ENCODE data around the gene MYO18B.
A peak's percentile ranks its signal among the peaks of the same experiment; 100 is the strongest.

Gene MYO18B

GRCh38 chr22:25750569-25751173 is 8.7 kb downstream of the MYO18B start:
- Histone ChIP-seq H3K4me3 (ENCODE audit: low read length in 2 of 2) (no peak overlapping the region), H3K27ac (ENCODE audit: low read length) (no peak overlapping the region)

GRCh38 chr22:25751174-25751581 is 9.2 kb downstream of the MYO18B start:
- Histone ChIP-seq H3K9me3 (ENCODE audit: control insufficient read depth in 2 of 2, low read length in 2 of 2) (no peaks in the 10 kb centered on the region), H3K4me1 (ENCODE audit: control insufficient read depth, insufficient read depth, low read length) (peaks cover 3% of the 10 kb centered on the region), H3K36me3 (ENCODE audit: control insufficient read depth in 2 of 2, insufficient read depth in 2 of 2, low read length in 2 of 2) (no peaks in the 10 kb centered on the region), H3K27me3 (ENCODE audit: control insufficient read depth in 1 of 2, insufficient read depth in 2 of 2, low read length in 2 of 2) (peaks cover 0 to 3% of the 10 kb centered on the region in 2 donors), H3K4me3 (ENCODE audit: low read length in 2 of 2) (no peak overlapping the region), H3K27ac (ENCODE audit: low read length) (no peak overlapping the region), H3K9ac (ENCODE audit: low read length in 2 of 2) (no peak overlapping the region)

More at GRCh38 chr22:25750569-25751173, 8.7 kb downstream of the MYO18B start:
- Histone ChIP-seq H3K27me3 (ENCODE audit: control insufficient read depth in 1 of 2, insufficient read depth in 2 of 2, low read length in 2 of 2) (peaks cover 0 to 3% of the 10 kb centered on the region in 2 donors), H3K9ac (ENCODE audit: low read length in 2 of 2) (no peak overlapping the region), H3K36me3 (ENCODE audit: control insufficient read depth in 2 of 2, insufficient read depth in 2 of 2, low read length in 2 of 2) (no peaks in the 10 kb centered on the region), H3K4me1 (ENCODE audit: control insufficient read depth, insufficient read depth, low read length) (peaks cover 3% of the 10 kb centered on the region), H3K9me3 (ENCODE audit: control insufficient read depth in 2 of 2, low read length in 2 of 2) (no peaks in the 10 kb centered on the region)

- H3K27ac ChIP-seq (ENCODE audit: low read length), result no peak overlapping the region
- no peaks in the 10 kb centered on the region for H3K9me3 ChIP-seq (ENCODE audit: control insufficient read depth in 2 of 2, low read length in 2 of 2)
- peaks cover 0 to 3% of the 10 kb centered on the region in 2 donors for H3K27me3 ChIP-seq (ENCODE audit: control insufficient read depth in 1 of 2, insufficient read depth in 2 of 2, low read length in 2 of 2)
- no peak overlapping the region for H3K4me3 ChIP-seq (ENCODE audit: low read length in 2 of 2)
- H3K9ac ChIP-seq (ENCODE audit: low read length in 2 of 2), result no peak overlapping the region
- peaks cover 3% of the 10 kb centered on the region for H3K4me1 ChIP-seq (ENCODE audit: control insufficient read depth, insufficient read depth, low read length)
- no peaks in the 10 kb centered on the region for H3K36me3 ChIP-seq (ENCODE audit: control insufficient read depth in 2 of 2, insufficient read depth in 2 of 2, low read length in 2 of 2)
Measured at GRCh38 chr22:25752615-25753214, 10.7 kb downstream of the MYO18B start.

- Histone ChIP-seq H3K36me3 (ENCODE audit: control insufficient read depth in 2 of 2, insufficient read depth in 2 of 2, low read length in 2 of 2) (no peaks in the 10 kb centered on the region), H3K9me3 (ENCODE audit: control insufficient read depth in 2 of 2, low read length in 2 of 2) (no peaks in the 10 kb centered on the region), H3K27me3 (ENCODE audit: control insufficient read depth in 1 of 2, insufficient read depth in 2 of 2, low read length in 2 of 2) (peaks cover 0 to 3% of the 10 kb centered on the region in 2 donors), H3K27ac (ENCODE audit: low read length) (no peak overlapping the region), H3K9ac (ENCODE audit: low read length in 2 of 2) (no peak overlapping the region), H3K4me3 (ENCODE audit: low read length in 2 of 2) (no peak overlapping the region), H3K4me1 (ENCODE audit: control insufficient read depth, insufficient read depth, low read length) (peaks cover 3% of the 10 kb centered on the region)
Measured at GRCh38 chr22:25753252-25753651, 11.3 kb downstream of the MYO18B start.

GRCh38 chr22:25754527-25755202 is 12.7 kb downstream of the MYO18B start:
- Histone ChIP-seq H3K9me3 (ENCODE audit: control insufficient read depth in 2 of 2, low read length in 2 of 2) (no peaks in the 10 kb centered on the region), H3K4me1 (ENCODE audit: control insufficient read depth, insufficient read depth, low read length) (peaks cover 3% of the 10 kb centered on the region), H3K36me3 (ENCODE audit: control insufficient read depth in 2 of 2, insufficient read depth in 2 of 2, low read length in 2 of 2) (no peaks in the 10 kb centered on the region), H3K27me3 (ENCODE audit: control insufficient read depth in 1 of 2, insufficient read depth in 2 of 2, low read length in 2 of 2) (peaks cover 0 to 3% of the 10 kb centered on the region in 2 donors), H3K9ac (ENCODE audit: low read length in 2 of 2) (peak overlapping the region; percentile 60 to 74), H3K27ac (ENCODE audit: low read length) (peak overlapping the region; percentile 66), H3K4me3 (ENCODE audit: low read length in 2 of 2) (peak overlapping the region in 1 of 2 donors; percentile 22)

- no peak overlapping the region for H3K9ac ChIP-seq (ENCODE audit: low read length in 2 of 2)
- no peak overlapping the region for H3K4me3 ChIP-seq (ENCODE audit: low read length in 2 of 2)
- H3K27ac ChIP-seq (ENCODE audit: low read length), result no peak overlapping the region
- H3K4me1 ChIP-seq (ENCODE audit: control insufficient read depth, insufficient read depth, low read length), result peaks cover 3% of the 10 kb centered on the region
- no peaks in the 10 kb centered on the region for H3K27me3 ChIP-seq (ENCODE audit: control insufficient read depth in 1 of 2, insufficient read depth in 2 of 2, low read length in 2 of 2)
- no peaks in the 10 kb centered on the region for H3K9me3 ChIP-seq (ENCODE audit: control insufficient read depth in 2 of 2, low read length in 2 of 2)
- H3K36me3 ChIP-seq (ENCODE audit: control insufficient read depth in 2 of 2, insufficient read depth in 2 of 2, low read length in 2 of 2), result no peaks in the 10 kb centered on the region
Measured at GRCh38 chr22:25757686-25758085, 15.7 kb downstream of the MYO18B start.

- no peaks in the 10 kb centered on the region for H3K9me3 ChIP-seq (ENCODE audit: control insufficient read depth in 2 of 2, low read length in 2 of 2)
- H3K27ac ChIP-seq (ENCODE audit: low read length), result no peak overlapping the region
- no peaks in the 10 kb centered on the region for H3K27me3 ChIP-seq (ENCODE audit: control insufficient read depth in 1 of 2, insufficient read depth in 2 of 2, low read length in 2 of 2)
- peaks cover 3% of the 10 kb centered on the region for H3K4me1 ChIP-seq (ENCODE audit: control insufficient read depth, insufficient read depth, low read length)
- no peak overlapping the region for H3K4me3 ChIP-seq (ENCODE audit: low read length in 2 of 2)
- H3K9ac ChIP-seq (ENCODE audit: low read length in 2 of 2), result no peak overlapping the region
- no peaks in the 10 kb centered on the region for H3K36me3 ChIP-seq (ENCODE audit: control insufficient read depth in 2 of 2, insufficient read depth in 2 of 2, low read length in 2 of 2)
Measured at GRCh38 chr22:25758316-25758715, 16.3 kb downstream of the MYO18B start.

- Histone ChIP-seq H3K9me3 (ENCODE audit: control insufficient read depth in 2 of 2, low read length in 2 of 2) (no peaks in the 10 kb centered on the region), H3K27me3 (ENCODE audit: control insufficient read depth in 1 of 2, insufficient read depth in 2 of 2, low read length in 2 of 2) (peaks cover 0 to 5% of the 10 kb centered on the region in 2 donors), H3K4me3 (ENCODE audit: low read length in 2 of 2) (no peak overlapping the region), H3K36me3 (ENCODE audit: control insufficient read depth in 2 of 2, insufficient read depth in 2 of 2, low read length in 2 of 2) (no peaks in the 10 kb centered on the region), H3K9ac (ENCODE audit: low read length in 2 of 2) (no peak overlapping the region), H3K27ac (ENCODE audit: low read length) (no peak overlapping the region), H3K4me1 (ENCODE audit: control insufficient read depth, insufficient read depth, low read length) (no peaks in the 10 kb centered on the region)
Measured at GRCh38 chr22:25759825-25760231, 17.8 kb downstream of the MYO18B start.

GRCh38 chr22:25760294-25760693 is 18.3 kb downstream of the MYO18B start:
- Histone ChIP-seq H3K9me3 (ENCODE audit: control insufficient read depth in 2 of 2, low read length in 2 of 2) (no peaks in the 10 kb centered on the region), H3K9ac (ENCODE audit: low read length in 2 of 2) (no peak overlapping the region), H3K4me3 (ENCODE audit: low read length in 2 of 2) (no peak overlapping the region), H3K27me3 (ENCODE audit: control insufficient read depth in 1 of 2, insufficient read depth in 2 of 2, low read length in 2 of 2) (peaks cover 0 to 5% of the 10 kb centered on the region in 2 donors), H3K27ac (ENCODE audit: low read length) (no peak overlapping the region), H3K36me3 (ENCODE audit: control insufficient read depth in 2 of 2, insufficient read depth in 2 of 2, low read length in 2 of 2) (no peaks in the 10 kb centered on the region), H3K4me1 (ENCODE audit: control insufficient read depth, insufficient read depth, low read length) (no peaks in the 10 kb centered on the region)

- Histone ChIP-seq H3K27me3 (ENCODE audit: control insufficient read depth in 1 of 2, insufficient read depth in 2 of 2, low read length in 2 of 2) (peaks cover 0 to 5% of the 10 kb centered on the region in 2 donors), H3K4me3 (ENCODE audit: low read length in 2 of 2) (no peak overlapping the region), H3K36me3 (ENCODE audit: control insufficient read depth in 2 of 2, insufficient read depth in 2 of 2, low read length in 2 of 2) (no peaks in the 10 kb centered on the region), H3K9ac (ENCODE audit: low read length in 2 of 2) (no peak overlapping the region), H3K27ac (ENCODE audit: low read length) (no peak overlapping the region), H3K4me1 (ENCODE audit: control insufficient read depth, insufficient read depth, low read length) (no peaks in the 10 kb centered on the region), H3K9me3 (ENCODE audit: control insufficient read depth in 2 of 2, low read length in 2 of 2) (peaks cover 0 to 5% of the 10 kb centered on the region in 2 donors)
Measured at GRCh38 chr22:25760848-25761595, 19.0 kb downstream of the MYO18B start.

All from stomach smooth muscle (tissue), 2 donors.